ENCODE results near the gene CEP78.
"Not testable (repeated sequence)": the region's sequence is repeated elsewhere in the genome, so short reads cannot be mapped to it uniquely, and the experiment has no call there.

CEP78 gene

DNA sequence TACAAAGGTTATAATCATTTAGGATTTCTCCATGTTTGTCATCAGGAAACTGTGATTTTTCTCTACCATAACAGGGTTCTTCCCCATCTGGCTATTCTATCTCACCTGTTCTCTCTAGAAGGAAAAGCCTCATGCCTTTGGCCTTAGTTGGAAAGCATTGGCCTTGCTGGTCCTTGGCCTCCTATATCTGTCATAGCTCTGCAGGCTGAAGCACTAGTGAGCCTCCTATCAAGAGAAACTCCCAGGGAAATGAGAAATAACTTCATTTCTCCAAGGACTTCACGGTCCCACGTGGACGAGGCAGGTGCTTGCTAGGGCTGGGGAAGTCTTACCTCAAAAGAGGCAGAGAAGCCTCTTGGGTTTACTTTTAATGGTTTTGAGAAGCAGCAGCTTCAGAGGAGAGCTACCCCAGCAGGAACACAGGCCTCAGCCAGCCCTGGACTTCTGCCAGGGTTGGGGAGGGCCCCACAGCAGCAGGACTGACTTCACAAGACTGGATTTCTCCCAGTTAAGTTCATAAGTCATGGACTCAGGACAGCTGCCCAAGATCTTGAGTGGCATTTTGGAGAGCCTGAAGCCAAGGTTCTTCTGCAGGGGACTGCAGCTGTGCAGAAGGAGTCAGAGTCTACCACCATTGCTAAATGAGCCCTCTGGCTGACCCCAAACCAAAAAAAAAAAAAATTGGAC, 45.2 kb downstream of the CEP78 start:
- TF ChIP-seq, protein P1, sequence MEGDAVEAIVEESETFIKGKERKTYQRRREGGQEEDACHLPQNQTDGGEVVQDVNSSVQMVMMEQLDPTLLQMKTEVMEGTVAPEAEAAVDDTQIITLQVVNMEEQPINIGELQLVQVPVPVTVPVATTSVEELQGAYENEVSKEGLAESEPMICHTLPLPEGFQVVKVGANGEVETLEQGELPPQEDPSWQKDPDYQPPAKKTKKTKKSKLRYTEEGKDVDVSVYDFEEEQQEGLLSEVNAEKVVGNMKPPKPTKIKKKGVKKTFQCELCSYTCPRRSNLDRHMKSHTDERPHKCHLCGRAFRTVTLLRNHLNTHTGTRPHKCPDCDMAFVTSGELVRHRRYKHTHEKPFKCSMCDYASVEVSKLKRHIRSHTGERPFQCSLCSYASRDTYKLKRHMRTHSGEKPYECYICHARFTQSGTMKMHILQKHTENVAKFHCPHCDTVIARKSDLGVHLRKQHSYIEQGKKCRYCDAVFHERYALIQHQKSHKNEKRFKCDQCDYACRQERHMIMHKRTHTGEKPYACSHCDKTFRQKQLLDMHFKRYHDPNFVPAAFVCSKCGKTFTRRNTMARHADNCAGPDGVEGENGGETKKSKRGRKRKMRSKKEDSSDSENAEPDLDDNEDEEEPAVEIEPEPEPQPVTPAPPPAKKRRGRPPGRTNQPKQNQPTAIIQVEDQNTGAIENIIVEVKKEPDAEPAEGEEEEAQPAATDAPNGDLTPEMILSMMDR (conservative IDR thresholded peaks at IDR 0.05; ENCODE audit: low read depth, low read length): no peak
- peak; percentile 96 for DNase-seq (ENCODE audit: low read depth)
- H3K4me3 ChIP-seq (ENCODE audit: low read depth, low read length): no peak overlapping the region

GRCh38 chr9:78284181-78284580, 48.3 kb downstream of the CEP78 start:
- not testable (repeated sequence) for DNase-seq (ENCODE audit: low read depth)

GRCh38 chr9:78286125-78286524, 50.2 kb downstream of the CEP78 start:
- TF ChIP-seq, protein P1 (conservative IDR thresholded peaks at IDR 0.05; ENCODE audit: low read depth, low read length): no peak
- no peak for DNase-seq (ENCODE audit: low read depth)
- H3K4me3 ChIP-seq (ENCODE audit: low read depth, low read length): no peak overlapping the region

More at GRCh38 chr9:78284181-78284580, 48.3 kb downstream of the CEP78 start:
- not testable (repeated sequence) for H3K4me3 ChIP-seq (ENCODE audit: low read depth, low read length)

DNA sequence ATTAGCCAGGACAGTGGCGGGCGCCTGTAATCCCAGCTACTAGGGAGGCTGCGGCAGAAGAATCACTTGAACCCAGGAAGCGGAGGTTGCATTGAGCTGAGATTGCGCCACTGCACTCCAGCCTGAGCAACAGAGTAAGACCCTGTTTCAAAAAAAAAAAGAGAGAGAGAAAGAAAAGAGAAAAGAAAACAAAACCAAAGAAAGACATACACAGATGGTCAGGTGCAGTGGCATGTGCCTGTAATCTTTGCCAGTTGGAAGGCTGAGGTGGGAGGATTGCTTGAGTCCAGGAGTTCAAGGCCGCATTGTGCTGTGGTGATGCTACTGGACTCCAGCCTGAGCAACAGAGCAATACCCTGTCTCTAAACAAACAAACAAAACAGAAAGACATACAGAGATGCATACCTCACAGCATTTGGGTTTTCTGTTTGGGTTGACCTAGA, 51.1 kb downstream of the CEP78 start:
- DNase-seq (ENCODE audit: low read depth): no peak
- TF ChIP-seq, protein P1 (conservative IDR thresholded peaks at IDR 0.05; ENCODE audit: low read depth, low read length): no peak
- H3K4me3 ChIP-seq (ENCODE audit: low read depth, low read length): no peak overlapping the region

- no peak overlapping the region for H3K4me3 ChIP-seq (ENCODE audit: low read depth, low read length)
- DNase-seq (ENCODE audit: low read depth): no peak
- TF ChIP-seq, protein P1 (conservative IDR thresholded peaks at IDR 0.05; ENCODE audit: low read depth, low read length): no peak
Measured at GRCh38 chr9:78288214-78288892, 52.5 kb downstream of the CEP78 start.

GRCh38 chr9:78289474-78289873, 53.6 kb downstream of the CEP78 start:
- no peak for DNase-seq (ENCODE audit: low read depth)
- TF ChIP-seq, protein P1 (conservative IDR thresholded peaks at IDR 0.05; ENCODE audit: low read depth, low read length): no peak

GRCh38 chr9:78291240-78291925, 55.5 kb downstream of the CEP78 start:
- no peak overlapping the region for H3K4me3 ChIP-seq (ENCODE audit: low read depth, low read length)
- TF ChIP-seq, protein P1 (conservative IDR thresholded peaks at IDR 0.05; ENCODE audit: low read depth, low read length): no peak
- DNase-seq (ENCODE audit: low read depth): no peak

More at GRCh38 chr9:78289474-78289873, 53.6 kb downstream of the CEP78 start:
- H3K4me3 ChIP-seq (ENCODE audit: low read depth, low read length): no peak overlapping the region

Data from choroid plexus epithelial cell (primary cell).